BE2C (cell line): Measurements from ENCODE around the gene SPATA3. TPM values are rescaled to one million over a fixed set of nuclear protein-coding genes. Genes with fewer than 3 reads are reported as not detected.

ENCODE experiments used
- DNase-seq: peaks from one replicate; pipeline ENCODE4 v3.0.0-alpha.2; 2020
- H3K27me3 ChIP-seq: fragments of 250-450 bp; sonication (Bioruptor Pico); 2 replicates; pipeline ENCODE4 v1.5.1; 2020; ENCODE audit warnings: mild to moderate bottlenecking
- H3K36me3 ChIP-seq: fragments of 250-450 bp; sonication (Bioruptor Pico); 2 replicates; pipeline ENCODE4 v1.5.1; 2020; ENCODE audit warnings: mild to moderate bottlenecking
- H3K4me1 ChIP-seq: fragments of 250-450 bp; sonication (Bioruptor Pico); 2 replicates; pipeline ENCODE4 v1.5.1; 2020
- H3K4me3 ChIP-seq: 2 replicates; pipeline ENCODE4 v1.5.1; 2011; ENCODE audit warnings: low read depth, low read length
- H3K9me3 ChIP-seq: fragments of 250-450 bp; sonication (Bioruptor Pico); 2 replicates; pipeline ENCODE4 v1.5.1; 2020
- CTCF ChIP-seq: IDR thresholded peaks from 2 replicates; pipeline ENCODE4 v1.5.1; 2012; ENCODE audit warnings: mild to moderate bottlenecking, low read depth, low read length
- polyA plus RNA-seq: library from polyadenylated mRNA; unstranded; fragments of >200 nt; gene quantifications from one replicate; pipeline ENCODE4 v1.2.1, GENCODE V29; 2012; ENCODE audit warnings: low read depth, missing spikeins; ENCODE audit not compliant: insufficient read length, insufficient read depth

Gene SPATA3
- polyA plus RNA-seq, result not detected

- H3K27me3 ChIP-seq, result peaks cover 15% of the 10 kb centered on the region
- H3K9me3 ChIP-seq, result no peaks in the 10 kb centered on the region
- no peak for TF ChIP-seq CTCF
- H3K36me3 ChIP-seq, result no peaks in the 10 kb centered on the region
- H3K4me1 ChIP-seq, result no peaks in the 10 kb centered on the region
- DNase-seq, result no peak
- no peak within 1 kb of the TSS for H3K4me3 ChIP-seq
These were observed at the start of gene SPATA3 for GRCh38 chr2:230995821-230996220. Gene SPATA3 (plus strand): TSS chr2:230996121. CDS start chr2:230996234, 113 bp downstream.

- Histone ChIP-seq H3K4me3 (no peak overlapping the region), H3K27me3 (no peaks in the 10 kb centered on the region), H3K9me3 (no peaks in the 10 kb centered on the region), H3K36me3 (no peaks in the 10 kb centered on the region), H3K4me1 (no peaks in the 10 kb centered on the region)
- TF ChIP-seq CTCF, result no peak
- no peak for DNase-seq
These were observed 49.3 kb upstream of the SPATA3 start for GRCh38 chr2:230946429-230947234.

GRCh38 chr2:230947235-230947576 lies 48.7 kb upstream of the SPATA3 start:
- Histone ChIP-seq H3K36me3 (no peaks in the 10 kb centered on the region), H3K9me3 (no peaks in the 10 kb centered on the region), H3K4me1 (no peaks in the 10 kb centered on the region), H3K4me3 (no peak overlapping the region), H3K27me3 (no peaks in the 10 kb centered on the region)
- TF ChIP-seq CTCF, result no peak
- no peak for DNase-seq

GRCh38 chr2:230947908-230948365 lies 48.0 kb upstream of the SPATA3 start:
- H3K27me3 ChIP-seq, result no peaks in the 10 kb centered on the region
- H3K4me3 ChIP-seq, result no peak overlapping the region
- no peak for DNase-seq
- H3K9me3 ChIP-seq, result no peaks in the 10 kb centered on the region
- no peaks in the 10 kb centered on the region for H3K4me1 ChIP-seq
- no peak for TF ChIP-seq CTCF
- H3K36me3 ChIP-seq, result no peaks in the 10 kb centered on the region

GRCh38 chr2:230949966-230950873 lies 45.7 kb upstream of the SPATA3 start:
- no peak for DNase-seq
- no peaks in the 10 kb centered on the region for H3K36me3 ChIP-seq
- H3K9me3 ChIP-seq, result no peaks in the 10 kb centered on the region
- no peak for TF ChIP-seq CTCF
- H3K4me1 ChIP-seq, result no peaks in the 10 kb centered on the region
- H3K4me3 ChIP-seq, result no peak overlapping the region
- no peaks in the 10 kb centered on the region for H3K27me3 ChIP-seq

- peaks cover 4% of the 10 kb centered on the region for H3K27me3 ChIP-seq
- no peak for TF ChIP-seq CTCF
- H3K4me1 ChIP-seq, result no peaks in the 10 kb centered on the region
- no peak overlapping the region for H3K4me3 ChIP-seq
- H3K36me3 ChIP-seq, result no peaks in the 10 kb centered on the region
- no peaks in the 10 kb centered on the region for H3K9me3 ChIP-seq
- DNase-seq, result no peak
These were observed 45.0 kb upstream of the SPATA3 start for GRCh38 chr2:230950874-230951339.
